ENCODE results near the gene PLN.

- TF ChIP-seq SP1 (CRISPR knock-in tag; conservative IDR thresholded peaks at IDR 0.05) (no peak), NFYB (CRISPR knock-in tag; conservative IDR thresholded peaks at IDR 0.05; ENCODE audit: low read depth) (no peak), CREM (CRISPR knock-in tag; IDR thresholded peaks at IDR 0.05) (no peak), CTCF (IDR thresholded peaks at IDR 0.05) (no peak), MAX (CRISPR knock-in tag; IDR thresholded peaks at IDR 0.05) (no peak), ATF3 (CRISPR knock-in tag; conservative IDR thresholded peaks at IDR 0.05) (no peak), TCF7 (CRISPR knock-in tag; IDR thresholded peaks at IDR 0.05; ENCODE audit: low read depth) (no peak), USF2 (CRISPR knock-in tag; IDR thresholded peaks at IDR 0.05) (no peak), RELA (CRISPR knock-in tag; IDR thresholded peaks at IDR 0.05; ENCODE audit: borderline replicate concordance) (no peak), ETV6 (CRISPR knock-in tag; IDR thresholded peaks at IDR 0.05) (no peak), TP53 (CRISPR knock-in tag; IDR thresholded peaks at IDR 0.05) (no peak), ZMAT4 (CRISPR knock-in tag; IDR thresholded peaks at IDR 0.05) (no peak), ZNF263 (CRISPR knock-in tag; IDR thresholded peaks at IDR 0.05; ENCODE audit: low read depth) (no peak), NFE2L1 (CRISPR knock-in tag; IDR thresholded peaks at IDR 0.05) (no peak)
These were observed 29.9 kb downstream of the PLN start for GRCh38 chr6:118577972-118578371.

Measured in WTC11 (cell line).